BJ (cell line): Measurements from ENCODE around the gene ZNF622. TPM values are rescaled to one million over a fixed set of nuclear protein-coding genes. Genes with fewer than 3 reads are reported as not detected.

ENCODE experiments used
- CTCF ChIA-PET: fragments of 350-600 bp; formaldehyde crosslinking; extraction: SDS; loops from one replicate; lab custom pipeline; 2021; ENCODE audit warnings: antibody characterized with exemption, inconsistent platforms; lab: Yijun Ruan, JAX
- POLR2A ChIA-PET: fragments of 300-600 bp; sonication (Branson Sonifier 250); formaldehyde crosslinking; extraction: SDS; loops from one replicate; lab custom pipeline; 2021; ENCODE audit warnings: antibody characterized with exemption; lab: Charles Lee
- DNase-seq: peaks from one replicate; pipeline ENCODE4 v3.0.0-alpha.2; 2011; ENCODE audit warnings: low read depth
- H3K27me3 ChIP-seq: 2 replicates; pipeline ENCODE4 v1.6.0; 2011; ENCODE audit warnings: low read length; ENCODE audit not compliant: control insufficient read depth, insufficient read depth
- H3K36me3 ChIP-seq: 2 replicates; pipeline ENCODE4 v1.5.1; 2011; ENCODE audit warnings: low read length; ENCODE audit not compliant: control insufficient read depth, insufficient read depth
- H3K4me3 ChIP-seq: 2 replicates; pipeline ENCODE4 v1.5.1; 2011; ENCODE audit warnings: low read depth, mild to moderate bottlenecking, control low read depth, low read length
- polyA plus RNA-seq: library from polyadenylated mRNA; depleted of rRNA; stranded (reverse); fragments of >200 nt; gene quantifications from 2 replicates; pipeline ENCODE4 v1.2.3, GENCODE V29; 2011
- TF ChIP-seq, protein P1 (sequence below): IDR thresholded peaks from 2 replicates; pipeline ENCODE4 v1.5.1; 2011; ENCODE audit warnings: low read depth, mild to moderate bottlenecking, control low read depth, inconsistent platforms, low read length, moderate library complexity; ENCODE audit not compliant: insufficient read depth

The ZNF622 gene
- polyA plus RNA-seq, 1 experiment = 16.9 TPM

DNA sequence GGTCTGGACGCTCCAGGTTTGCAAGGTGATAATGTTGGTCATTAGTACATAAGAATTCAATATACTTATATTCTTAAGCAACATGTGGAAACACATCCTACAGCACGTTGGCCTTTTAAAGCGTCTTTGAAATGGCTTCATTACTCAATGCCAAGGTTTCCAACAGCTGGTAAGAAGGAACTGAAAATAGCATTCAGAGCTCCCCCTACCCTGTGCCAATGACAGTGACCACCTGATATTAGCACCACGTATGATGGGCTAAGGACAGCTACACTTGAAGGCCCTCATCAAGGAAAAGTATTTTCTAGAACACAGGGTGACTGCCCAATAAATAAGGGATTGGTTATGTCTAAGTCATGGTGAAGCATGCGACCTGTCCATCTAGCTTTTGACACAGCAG is 9.9 kb downstream of the ZNF622 start:
- TF ChIP-seq, protein P1, sequence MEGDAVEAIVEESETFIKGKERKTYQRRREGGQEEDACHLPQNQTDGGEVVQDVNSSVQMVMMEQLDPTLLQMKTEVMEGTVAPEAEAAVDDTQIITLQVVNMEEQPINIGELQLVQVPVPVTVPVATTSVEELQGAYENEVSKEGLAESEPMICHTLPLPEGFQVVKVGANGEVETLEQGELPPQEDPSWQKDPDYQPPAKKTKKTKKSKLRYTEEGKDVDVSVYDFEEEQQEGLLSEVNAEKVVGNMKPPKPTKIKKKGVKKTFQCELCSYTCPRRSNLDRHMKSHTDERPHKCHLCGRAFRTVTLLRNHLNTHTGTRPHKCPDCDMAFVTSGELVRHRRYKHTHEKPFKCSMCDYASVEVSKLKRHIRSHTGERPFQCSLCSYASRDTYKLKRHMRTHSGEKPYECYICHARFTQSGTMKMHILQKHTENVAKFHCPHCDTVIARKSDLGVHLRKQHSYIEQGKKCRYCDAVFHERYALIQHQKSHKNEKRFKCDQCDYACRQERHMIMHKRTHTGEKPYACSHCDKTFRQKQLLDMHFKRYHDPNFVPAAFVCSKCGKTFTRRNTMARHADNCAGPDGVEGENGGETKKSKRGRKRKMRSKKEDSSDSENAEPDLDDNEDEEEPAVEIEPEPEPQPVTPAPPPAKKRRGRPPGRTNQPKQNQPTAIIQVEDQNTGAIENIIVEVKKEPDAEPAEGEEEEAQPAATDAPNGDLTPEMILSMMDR = no peak
- Histone ChIP-seq H3K27me3 (no peaks in the 10 kb centered on the region), H3K4me3 (no peak overlapping the region), H3K36me3 (peaks cover 16% of the 10 kb centered on the region)
- ChIA-PET CTCF (interaction anchor here (0.7 to 3.3 kb wide), 16 partner anchors 9 to 747 kb away, joined by 3 to 22 read pairs (median 4); no protein-coding TSS in a partner anchor), POLR2A (no interaction called here)
- no peak for DNase-seq

- peaks cover 18% of the 10 kb centered on the region for H3K36me3 ChIP-seq
- no peak for DNase-seq
- no peak overlapping the region for H3K4me3 ChIP-seq
- POLR2A ChIA-PET = no interaction called here
- CTCF ChIA-PET = interaction anchor here (0.6 to 3.3 kb wide), 5 partner anchors 9 to 1233 kb away, joined by 3 to 22 read pairs (median 9); no protein-coding TSS in a partner anchor
- H3K27me3 ChIP-seq = no peaks in the 10 kb centered on the region
- TF ChIP-seq, protein P1 = no peak
These were observed 10.9 kb downstream of the ZNF622 start for GRCh38 chr5:16454686-16455085.

GRCh38 chr5:16453609-16454008 is 12.0 kb downstream of the ZNF622 start:
- no peak for DNase-seq
- CTCF ChIA-PET = no interaction called here
- POLR2A ChIA-PET = no interaction called here
- peaks cover 21% of the 10 kb centered on the region for H3K36me3 ChIP-seq
- TF ChIP-seq, protein P1 = no peak
- H3K4me3 ChIP-seq = no peak overlapping the region
- no peaks in the 10 kb centered on the region for H3K27me3 ChIP-seq

DNA sequence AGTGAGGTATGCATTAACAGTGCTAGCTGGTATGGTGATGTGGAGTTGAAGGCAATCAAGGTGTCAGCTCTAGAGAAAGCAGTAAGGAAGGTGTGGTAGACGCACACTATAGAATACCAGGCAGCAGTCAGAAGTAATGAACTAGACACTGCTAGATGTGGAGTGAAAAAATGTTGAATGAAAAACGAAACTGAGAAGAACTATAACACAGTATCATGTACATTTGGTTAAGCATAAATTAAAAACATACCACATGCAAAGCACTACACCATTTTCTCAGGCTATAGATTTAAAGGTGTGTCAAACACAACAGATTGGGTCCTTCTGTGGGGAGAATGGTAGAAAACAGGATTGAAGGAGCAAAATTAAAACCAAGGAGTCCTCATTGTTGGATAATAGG is 15.4 kb downstream of the ZNF622 start:
- DNase-seq = no peak
- no peak overlapping the region for H3K4me3 ChIP-seq
- H3K36me3 ChIP-seq = peaks cover 14% of the 10 kb centered on the region
- TF ChIP-seq, protein P1 = no peak
- H3K27me3 ChIP-seq = no peaks in the 10 kb centered on the region
- POLR2A ChIA-PET = no interaction called here
- CTCF ChIA-PET = no interaction called here

DNA sequence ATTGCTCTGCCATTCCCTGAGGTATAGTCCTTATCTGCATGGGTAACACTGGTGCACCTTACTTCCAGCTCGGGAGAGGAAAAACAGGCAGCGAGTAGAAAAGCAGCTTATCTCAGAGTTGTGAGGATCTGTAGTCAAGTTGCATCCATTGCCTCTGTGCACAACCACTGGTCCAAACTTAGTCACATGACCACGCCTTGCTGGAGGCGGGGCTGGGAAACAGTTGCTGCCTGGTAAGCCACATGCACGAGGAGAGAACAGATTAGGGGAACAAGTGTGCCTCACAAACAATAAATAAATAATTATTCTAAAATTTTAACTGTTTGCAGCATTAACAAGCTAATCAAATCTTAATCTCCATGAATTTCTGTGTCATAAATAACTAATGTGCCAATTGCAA is 18.6 kb downstream of the ZNF622 start:
- H3K4me3 ChIP-seq = no peak overlapping the region
- TF ChIP-seq, protein P1 = no peak
- H3K36me3 ChIP-seq = peaks cover 12% of the 10 kb centered on the region
- ChIA-PET CTCF (interaction anchor here (0.6 to 4.2 kb wide), 5 partner anchors 9 to 1549 kb away, joined by 3 to 22 read pairs (median 3); no protein-coding TSS in a partner anchor), POLR2A (no interaction called here)
- no peaks in the 10 kb centered on the region for H3K27me3 ChIP-seq
- no peak for DNase-seq
